GM19351 (cell line): Measurements from ENCODE around the gene POLR2C.

Source experiments
- ATAC-seq: cut with Tn5 transposase; IDR thresholded peaks from one replicate; pipeline ENCODE4 v1.9.1; 2021; ENCODE audit warnings: mild to moderate bottlenecking, moderate library complexity; ENCODE audit not compliant: unreplicated experiment

Gene POLR2C

DNA sequence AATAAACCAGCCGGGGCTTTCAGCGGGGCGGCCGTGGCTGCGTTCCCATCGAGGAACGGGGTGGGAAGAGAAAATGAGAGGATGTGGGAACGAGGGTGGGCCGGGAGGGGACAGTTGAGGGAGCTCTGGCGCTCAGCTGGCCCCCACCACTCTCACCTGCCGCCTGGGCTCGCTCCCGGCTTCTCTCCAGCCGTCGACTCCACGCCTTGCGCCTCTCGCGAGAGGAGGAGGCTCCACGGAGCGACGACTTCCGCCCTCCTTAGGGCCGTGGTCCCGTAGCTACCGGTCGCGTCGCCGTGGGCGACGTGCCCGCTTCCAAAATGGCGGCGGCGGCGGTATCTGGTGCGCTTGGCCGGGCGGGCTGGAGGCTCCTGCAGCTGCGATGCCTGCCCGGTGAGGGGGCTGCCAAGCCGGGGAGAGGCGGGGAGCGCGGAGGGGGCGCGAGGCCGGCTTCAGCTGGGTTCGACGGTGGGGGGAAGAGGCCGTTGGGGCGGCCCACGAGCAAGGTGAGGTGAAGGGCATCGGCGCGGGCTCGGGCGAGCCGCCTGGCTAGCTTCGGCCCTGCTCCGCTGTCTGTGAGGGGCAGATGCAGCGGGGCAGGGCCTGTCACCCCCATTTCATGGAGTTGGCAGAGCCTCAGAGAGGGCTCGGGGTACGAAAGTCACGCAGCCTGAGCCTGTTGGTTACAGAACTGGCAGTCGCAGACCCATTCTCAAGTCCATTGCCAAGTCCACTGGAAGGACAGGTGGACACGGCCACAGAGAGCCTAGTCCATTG is 15.1 kb upstream of the POLR2C start, which contains the start of the genes CIAPIN1 and COQ9:
CIAPIN1 (minus strand) TSS at position 200 of the 777 bp plus-strand sequence. CDS start 6,457 bp downstream, outside the sequence.
COQ9 (plus strand) TSS at position 294 of the 777 bp plus-strand sequence; CDS start at position 321, 27 bp downstream.
- ATAC-seq, result peak; percentile 99

DNA sequence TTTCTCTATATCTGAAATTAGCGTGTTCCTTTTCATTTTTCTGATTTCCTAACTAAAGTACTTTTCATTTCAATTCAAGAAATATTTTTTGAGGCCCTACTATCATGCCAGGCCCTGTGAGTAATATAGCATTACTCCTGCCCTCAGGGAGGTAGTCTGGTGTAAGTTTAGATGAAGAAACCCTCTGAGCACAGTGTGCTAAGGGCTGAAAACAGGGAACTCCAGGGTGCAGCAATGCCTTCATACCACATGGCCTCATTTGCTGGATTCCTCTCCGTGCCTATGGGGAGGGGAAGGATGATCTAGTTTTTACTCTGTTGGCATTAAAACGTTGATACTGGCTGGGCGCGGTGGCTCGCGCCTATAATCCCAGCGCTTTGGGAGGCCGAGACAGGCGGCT is 10.5 kb upstream of the POLR2C start:
- ATAC-seq, result no peak

DNA sequence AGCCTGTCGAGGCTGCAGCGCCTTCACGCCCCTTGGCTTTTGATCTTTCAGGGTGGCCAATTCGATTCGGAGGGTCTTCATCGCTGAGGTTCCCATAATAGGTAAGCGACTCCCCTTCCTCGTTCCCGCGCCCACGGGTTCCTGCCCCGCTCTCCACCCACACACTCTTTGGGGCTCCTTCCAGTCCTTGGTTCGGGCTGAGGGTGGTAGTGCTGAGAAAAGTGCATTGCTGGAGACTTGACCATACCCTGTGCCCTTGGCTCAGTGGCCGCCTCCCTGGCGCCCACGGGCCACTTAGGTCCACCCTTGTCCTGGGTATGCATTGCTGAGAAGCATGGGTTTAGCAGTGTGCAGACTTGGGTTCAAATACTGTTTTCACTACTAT is 491 bp downstream of the POLR2C start:
- ATAC-seq, result peak; percentile 14

DNA sequence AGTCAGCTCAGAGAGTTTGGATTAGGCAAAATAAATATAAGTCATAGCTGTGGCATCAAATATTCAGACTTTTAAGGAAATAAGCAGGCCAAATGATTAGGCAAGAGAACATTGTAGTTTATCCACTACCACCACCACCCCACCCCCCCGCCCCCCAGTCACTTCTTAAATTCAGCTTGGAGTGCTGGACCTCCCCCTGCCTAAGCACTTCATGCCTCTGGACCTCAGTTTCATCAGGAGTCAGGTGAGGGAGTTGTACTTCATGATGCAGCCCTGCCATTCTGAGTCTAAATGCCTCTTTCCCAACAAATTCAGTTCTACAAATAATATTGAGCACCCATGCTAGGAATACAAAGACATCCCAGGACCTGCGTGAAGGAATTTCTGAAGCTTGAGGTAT is 2.0 kb downstream of the POLR2C start:
- ATAC-seq, result no peak

DNA sequence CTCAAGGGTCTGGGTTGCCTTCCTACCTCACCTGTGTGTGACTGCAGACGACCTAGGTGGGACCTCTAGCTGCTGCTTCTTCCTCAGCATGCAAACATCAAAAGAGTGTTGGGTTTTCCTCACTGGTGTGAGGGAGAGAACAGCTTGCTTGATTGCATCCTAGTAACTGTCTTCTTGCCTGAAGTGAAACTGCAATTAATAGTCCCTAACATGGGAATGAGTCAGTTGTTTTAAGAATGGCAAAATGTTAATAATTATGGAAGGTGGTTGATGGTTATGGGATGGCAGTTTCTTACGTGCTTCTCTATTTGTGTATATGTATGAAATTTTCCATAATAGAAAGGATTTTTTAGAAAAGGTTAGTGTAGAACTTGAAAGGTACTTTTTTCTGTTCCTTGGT is 5.9 kb downstream of the POLR2C start:
- no peak for ATAC-seq

DNA sequence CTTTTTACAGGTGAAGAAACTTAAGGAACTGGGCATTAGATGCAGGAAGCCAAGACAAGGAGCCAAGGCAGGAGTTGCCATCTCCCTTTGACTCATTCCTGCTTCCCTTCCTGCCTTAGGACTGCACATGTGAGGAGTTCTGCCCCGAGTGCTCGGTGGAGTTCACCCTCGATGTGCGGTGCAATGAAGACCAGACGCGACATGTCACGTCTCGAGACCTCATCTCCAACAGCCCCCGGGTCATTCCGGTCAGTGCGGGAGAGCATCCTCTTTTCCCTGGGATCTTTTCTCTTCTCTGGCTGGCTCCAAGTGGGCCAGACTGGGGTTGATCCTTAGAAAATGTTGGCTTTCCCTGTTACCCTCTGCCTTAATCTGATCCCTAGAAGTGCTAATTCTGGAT is 6.6 kb downstream of the POLR2C start:
- no peak for ATAC-seq

DNA sequence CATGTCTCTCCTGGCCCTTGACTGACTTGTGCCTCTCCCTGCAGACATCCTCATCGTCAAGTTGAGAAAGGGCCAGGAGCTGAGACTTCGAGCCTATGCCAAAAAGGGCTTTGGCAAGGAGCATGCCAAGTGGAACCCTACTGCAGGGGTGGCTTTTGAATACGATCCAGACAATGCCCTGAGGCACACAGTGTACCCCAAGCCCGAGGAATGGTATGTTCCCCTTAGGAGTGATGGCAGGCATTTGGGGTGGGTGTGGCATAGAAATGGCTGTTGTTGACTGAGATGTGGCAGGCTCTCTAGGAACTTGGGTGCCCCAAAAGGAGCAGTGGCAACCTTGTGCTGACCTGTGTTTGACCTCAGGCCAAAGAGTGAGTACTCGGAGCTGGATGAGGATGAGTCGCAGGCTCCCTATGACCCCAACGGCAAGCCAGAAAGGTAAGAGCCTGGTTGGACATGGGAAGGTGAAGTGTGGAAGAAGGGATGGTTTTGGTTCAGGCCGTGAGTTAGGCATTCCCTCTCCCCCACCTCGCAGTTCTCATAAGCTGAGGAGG is 7.5 kb downstream of the POLR2C start:
- no peak for ATAC-seq

DNA sequence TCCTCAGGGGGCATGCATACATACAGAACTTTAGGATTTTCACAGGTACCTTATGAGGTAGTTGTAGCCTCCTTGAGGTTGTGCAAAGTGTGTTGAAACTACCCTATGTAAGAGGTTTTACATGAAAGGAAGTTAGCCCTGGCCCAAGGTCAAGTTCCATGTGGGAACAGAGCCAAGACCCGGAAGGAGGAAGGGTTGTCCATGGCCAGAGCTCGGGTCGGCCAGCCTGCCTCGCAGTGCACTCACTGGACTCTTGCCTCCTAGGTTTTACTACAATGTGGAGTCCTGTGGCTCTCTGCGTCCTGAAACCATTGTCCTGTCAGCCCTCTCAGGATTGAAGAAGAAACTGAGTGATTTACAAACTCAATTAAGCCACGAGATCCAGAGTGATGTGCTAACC is 8.2 kb downstream of the POLR2C start:
- no peak for ATAC-seq

DNA sequence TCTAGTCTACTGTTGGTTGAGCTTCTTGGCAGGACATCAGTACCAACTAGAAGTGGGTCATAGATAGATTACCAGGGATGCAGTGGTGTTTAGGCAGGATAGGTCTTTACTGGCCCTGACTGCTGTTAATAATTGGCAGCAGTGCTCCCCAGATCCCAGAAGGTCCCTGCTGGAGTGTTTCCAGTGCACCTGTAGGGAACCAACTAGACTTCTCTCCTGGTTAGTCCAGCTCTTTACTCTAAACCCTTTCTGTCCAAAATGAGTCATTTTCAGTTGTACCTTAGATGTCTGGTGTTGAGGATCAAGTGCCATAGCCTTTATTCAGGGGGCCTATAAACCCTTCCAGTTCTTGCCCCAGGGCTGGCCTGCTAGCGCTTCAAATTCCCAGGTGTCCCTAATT is 8.7 kb downstream of the POLR2C start:
- no peak for ATAC-seq

DNA sequence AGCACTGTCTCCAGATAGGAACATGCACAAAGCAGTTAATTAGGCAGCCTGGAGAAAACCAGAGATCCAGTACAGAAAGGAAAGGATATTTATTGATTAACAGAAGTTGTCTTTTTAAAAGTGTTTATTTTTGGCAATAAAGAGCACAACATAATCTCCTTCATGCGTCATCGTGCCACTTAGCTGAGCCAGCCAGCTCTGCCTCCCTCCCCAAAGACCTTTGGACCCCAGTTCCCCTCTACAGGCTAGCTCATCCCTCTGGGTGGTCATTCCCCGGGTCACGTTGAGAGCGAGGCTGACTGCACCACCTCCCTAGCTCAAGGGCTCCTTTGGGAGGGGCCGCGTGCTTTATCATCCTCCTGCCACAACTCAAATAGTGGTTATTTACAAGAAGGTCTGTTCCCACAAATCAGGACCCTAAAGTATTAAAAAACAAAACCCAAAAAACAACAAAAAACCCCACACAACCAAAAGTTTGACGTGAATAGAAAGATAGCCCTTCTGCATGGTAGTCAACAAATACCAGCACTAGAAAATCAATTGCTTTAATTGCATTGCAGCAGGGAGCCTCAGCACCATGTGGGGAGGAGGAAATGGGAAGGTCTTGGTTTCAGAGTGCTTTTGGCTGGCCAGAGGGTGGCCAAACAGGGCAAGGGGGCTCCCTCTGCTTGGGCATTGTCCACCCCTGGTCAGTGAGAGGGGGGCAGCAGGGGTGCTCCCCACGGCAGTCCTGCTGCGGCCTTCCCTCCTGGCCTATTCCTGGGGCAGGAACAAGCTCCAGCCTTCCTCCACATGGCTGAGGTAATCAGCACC is 9.6 kb downstream of the POLR2C start:
- no peak for ATAC-seq

DNA sequence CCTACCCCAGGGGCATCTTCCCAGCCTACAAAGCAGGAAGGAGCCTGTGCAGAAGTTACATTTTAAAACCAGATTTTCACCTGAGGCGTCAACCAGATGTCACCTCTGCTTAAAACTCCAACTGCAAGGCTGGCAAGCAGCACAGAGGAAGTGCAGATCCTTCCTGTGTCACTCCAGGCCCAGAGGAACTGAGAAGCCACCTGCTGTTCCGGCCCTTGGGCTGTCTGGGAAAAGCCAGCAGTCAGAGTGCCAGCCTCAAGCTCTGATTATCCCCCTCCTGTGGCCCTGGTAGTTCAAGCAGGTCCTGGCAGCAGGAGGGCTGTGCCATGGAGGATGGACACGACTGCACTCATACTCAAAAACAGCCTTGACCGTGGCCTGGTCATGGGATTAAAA is 10.2 kb downstream of the POLR2C start:
- no peak for ATAC-seq

DNA sequence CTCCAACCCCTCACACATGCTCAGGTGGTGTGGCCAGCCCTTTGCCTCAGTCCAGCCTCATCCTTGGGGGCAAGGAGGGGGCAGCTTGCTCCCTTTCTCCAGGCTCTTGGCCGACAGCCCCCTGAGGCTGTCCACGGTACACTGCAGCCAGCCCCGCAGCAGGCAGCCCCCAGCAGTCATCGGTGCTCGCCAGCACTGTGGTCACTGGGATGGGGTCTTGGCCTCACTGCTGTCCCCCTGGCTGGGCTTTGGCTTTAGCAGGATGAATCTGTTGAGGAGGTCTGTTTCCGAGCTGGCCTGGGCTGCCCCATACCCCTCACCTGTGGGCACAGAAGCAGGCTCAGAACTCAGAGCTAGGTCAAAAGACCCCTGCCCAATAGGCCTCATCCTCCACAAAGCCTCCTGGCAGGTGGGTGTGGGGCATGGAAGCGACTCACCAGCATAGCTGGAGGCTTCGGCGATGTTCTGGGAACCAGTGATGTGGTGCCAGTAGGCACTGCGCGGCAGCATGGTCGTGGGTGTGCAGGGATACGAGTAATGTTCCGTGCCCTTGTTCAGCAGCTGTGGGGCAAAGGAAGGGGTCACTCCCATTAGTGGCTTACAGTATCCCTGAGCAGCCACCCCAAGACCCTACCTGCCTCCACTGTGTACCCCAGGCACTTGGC is 10.8 kb downstream of the POLR2C start:
- ATAC-seq, result no peak

DNA sequence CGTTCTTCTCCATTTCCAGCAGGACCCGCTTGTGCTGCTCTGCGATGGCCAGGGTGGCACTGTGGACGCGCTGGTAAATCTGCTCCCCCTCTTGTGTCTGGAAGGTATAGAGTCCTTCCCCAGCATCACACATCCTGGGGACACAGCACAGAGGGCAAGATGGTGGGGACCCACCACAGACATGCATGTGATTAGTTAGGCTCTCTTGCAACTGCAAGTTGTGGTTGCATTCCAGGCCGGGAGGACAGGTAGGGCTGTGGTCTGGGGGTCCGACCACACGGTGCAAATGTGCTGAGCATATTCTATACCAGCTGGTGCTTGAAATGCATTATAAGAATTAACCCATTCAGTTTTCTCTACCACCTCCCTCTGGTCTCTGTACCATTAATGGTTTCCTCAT is 11.4 kb downstream of the POLR2C start:
- ATAC-seq, result no peak

DNA sequence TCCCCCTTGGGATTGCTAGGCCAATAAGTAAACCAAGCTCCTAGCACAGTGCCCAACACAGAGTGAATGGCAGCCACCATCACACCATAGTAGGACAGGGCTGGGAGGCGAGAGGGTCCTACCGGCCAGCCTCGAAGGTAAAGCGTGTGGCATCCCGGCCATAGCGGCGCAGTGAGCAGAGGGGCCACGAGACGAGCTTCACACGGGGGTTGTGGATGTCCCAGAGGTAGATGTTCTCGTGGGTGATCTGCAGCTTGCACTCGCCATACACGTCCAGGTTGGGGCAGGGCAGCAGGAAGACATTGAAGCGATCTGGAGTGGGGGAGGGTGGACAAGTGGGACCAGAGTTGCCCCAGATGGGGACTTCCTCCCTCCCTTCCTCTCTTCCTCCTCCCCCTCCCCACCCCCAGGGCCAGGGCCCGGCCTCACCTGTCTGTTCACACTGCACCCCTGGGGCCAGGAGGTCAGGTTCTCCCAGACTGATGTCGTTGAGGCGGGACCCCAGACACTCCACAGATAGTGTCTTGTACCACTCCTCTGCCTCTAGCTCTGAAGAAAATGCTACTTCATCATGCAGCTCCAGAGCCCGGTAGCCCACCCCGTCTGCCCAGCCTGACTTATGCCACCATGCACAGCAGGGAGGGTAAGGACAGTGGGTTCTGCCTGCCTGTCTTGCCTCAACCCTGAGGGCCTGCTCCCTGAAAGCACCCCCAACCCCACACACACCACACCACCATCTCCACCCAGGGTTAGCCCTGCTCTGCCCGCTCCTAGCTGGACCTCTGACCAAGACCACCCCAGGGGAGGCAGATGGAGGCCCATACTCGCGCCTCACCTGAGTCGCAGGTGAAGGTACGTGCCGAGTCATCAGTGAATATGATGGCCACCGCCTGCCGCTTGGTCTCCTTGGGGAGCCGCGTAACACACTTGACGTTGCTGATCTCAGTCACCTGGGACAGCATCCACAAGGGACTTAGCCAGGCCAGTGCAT is 12.5 kb downstream of the POLR2C start:
- ATAC-seq, result no peak

DNA sequence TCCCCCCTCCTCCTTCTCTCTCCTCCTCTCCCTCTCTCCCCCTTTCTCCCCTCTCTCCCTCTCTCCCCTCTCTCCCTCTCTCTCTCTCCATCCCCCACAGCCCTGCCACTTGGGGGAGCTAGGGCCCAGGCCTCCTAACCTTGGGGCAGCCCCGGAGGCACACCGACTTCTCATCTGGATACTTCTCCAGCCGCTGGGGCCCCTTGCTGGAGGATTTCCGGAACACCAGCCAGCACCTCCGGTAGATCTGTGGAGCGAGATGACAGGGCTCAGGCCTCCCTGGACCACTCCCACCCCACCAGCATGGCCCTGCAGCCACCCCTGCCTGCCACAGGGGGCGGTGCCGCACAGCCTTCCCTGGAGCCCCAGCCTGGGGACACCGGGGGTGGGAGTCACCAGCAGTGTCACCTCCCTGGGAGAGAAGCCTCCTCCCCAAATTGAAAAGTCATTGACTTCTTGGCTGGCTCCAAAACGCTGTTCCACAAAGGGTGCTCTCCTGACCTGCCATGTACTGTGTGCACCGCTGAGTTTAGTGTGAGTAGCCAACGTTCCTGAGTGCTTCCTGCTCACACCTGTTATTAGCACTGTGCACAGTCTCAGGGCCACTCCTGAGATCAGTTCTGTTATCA is 13.3 kb downstream of the POLR2C start:
- ATAC-seq, result peak; percentile 96

DNA sequence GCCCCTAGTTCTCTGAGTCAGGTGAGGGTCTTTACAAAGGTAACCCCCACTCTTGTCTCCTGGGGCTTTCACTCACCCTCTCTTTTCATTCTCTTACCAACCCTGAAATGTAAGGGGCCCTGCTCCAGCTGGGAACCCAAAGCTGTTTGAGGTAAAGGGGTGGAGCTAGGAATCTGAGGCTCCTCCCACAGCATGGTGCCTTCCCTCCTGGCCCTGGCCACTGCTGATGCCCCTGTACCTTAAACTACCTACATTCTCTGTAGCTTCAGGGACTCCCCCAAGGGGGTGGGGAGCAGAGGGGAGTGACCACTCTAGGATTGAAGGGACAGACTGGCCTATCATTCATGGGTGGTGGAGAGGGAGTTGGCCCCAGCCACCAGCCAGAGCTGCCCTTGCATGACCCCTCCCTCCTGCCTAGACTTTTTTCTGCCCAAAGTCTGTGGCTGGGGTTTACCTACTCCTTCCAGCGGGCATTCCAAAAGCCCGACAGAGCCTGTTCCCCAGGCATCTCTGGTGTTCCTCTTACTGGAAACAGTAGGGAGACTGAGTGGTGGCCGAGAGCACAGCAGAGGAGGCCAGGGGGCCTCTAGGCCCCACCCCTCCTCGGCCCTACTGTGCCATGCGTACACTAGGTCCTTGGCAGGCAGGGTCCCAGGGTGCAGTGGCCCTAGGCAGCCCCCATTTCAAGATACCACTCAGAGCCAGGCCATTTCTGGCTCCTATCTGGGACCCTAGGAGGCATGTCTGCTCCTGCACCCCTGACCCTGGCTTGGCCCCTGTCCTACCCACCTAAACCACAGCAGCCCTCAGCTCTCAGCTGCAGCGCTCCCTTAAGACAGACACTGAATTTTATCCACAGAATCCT is 14.3 kb downstream of the POLR2C start:
- no peak for ATAC-seq

DNA sequence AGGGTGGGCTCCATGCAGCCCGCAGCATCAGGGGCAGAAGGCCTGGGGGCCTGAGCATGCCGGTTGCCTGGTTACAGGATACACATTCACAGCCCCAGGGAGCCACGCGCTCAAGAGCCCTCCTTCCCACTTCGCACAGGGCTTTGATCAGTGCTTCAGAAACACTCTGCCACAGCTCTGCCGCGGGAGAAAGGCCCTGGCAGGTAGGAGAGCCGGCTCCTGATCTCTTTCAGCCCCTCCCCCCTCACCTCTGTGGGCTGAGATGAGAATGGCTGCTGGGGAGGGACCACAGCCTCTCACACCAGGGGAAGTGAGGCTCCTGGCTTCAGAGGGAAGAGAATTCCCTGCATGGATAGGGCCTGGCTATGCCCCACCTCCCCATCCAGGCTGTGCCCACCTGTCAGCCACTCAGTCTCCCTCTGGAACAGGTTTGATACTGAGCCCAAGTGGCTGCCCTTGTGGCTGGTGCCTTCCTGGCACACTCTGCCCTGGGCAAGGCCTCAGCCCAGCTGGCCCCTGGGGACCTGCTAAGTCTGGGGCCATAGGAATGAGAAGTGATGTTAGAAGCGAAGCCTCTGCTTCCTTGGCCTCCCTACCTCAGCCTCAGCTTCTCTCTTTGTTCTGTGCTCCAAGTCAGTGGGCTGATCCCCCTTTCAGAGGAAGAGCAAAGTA is 15.2 kb downstream of the POLR2C start:
- no peak for ATAC-seq
